Kidney epithelial cell (primary cell): ENCODE data around the gene FZD7. TPM values are rescaled to one million over a fixed set of nuclear protein-coding genes. Genes with fewer than 3 reads are reported as not detected.

Experiments
- DNase-seq: peaks from one replicate; pipeline ENCODE4 v3.0.0-alpha.2; 2010; ENCODE audit warnings: low read depth
- H3K27me3 ChIP-seq: 2 replicates; pipeline ENCODE4 v1.6.0; 2011; ENCODE audit warnings: low read length; ENCODE audit not compliant: control insufficient read depth, insufficient read depth
- H3K36me3 ChIP-seq: 2 replicates; pipeline ENCODE4 v1.5.1; 2011; ENCODE audit warnings: low read length; ENCODE audit not compliant: control insufficient read depth, insufficient read depth
- H3K4me3 ChIP-seq: 2 replicates; pipeline ENCODE4 v1.5.1; 2011; ENCODE audit warnings: low read depth, mild to moderate bottlenecking, control low read depth, low read length
- total RNA-seq: library from RNA; depleted of rRNA; stranded (reverse); fragments of >200 nt; gene quantifications from 2 replicates; pipeline ENCODE4 v1.2.3, GENCODE V29; 2015
- TF ChIP-seq, protein P1 (sequence below): IDR thresholded peaks from 2 replicates; pipeline ENCODE4 v1.5.1; 2011; ENCODE audit warnings: mild to moderate bottlenecking, moderate library complexity, low read length, control low read depth, inconsistent platforms; ENCODE audit not compliant: insufficient read depth, poor library complexity, severe bottlenecking

Gene FZD7
- total RNA-seq, 1 donor from 2014 or later = 13.5 TPM

DNA sequence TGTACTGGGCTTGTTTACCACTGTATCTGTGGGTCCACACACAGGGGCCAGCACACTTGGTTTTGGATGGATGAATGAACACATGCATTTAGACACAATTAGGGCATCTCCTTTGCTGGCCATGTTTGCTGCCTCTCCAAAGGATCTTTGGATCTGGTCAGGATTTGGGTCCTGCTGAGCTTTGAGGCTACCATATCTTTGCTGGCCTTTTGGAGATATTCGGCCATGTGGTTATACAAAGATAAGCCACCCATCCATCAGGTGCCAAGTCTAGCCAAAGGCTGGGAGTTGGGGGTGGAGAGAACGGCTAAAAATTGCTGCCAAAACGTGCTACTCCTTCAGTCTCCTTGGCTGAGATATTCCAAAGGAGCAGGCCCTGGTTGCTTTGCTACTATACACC lies 18.2 kb upstream of the FZD7 start:
- Histone ChIP-seq H3K4me3 (no peak overlapping the region), H3K36me3 (no peaks in the 10 kb centered on the region), H3K27me3 (no peaks in the 10 kb centered on the region)
- no peak for DNase-seq
- TF ChIP-seq, protein P1, sequence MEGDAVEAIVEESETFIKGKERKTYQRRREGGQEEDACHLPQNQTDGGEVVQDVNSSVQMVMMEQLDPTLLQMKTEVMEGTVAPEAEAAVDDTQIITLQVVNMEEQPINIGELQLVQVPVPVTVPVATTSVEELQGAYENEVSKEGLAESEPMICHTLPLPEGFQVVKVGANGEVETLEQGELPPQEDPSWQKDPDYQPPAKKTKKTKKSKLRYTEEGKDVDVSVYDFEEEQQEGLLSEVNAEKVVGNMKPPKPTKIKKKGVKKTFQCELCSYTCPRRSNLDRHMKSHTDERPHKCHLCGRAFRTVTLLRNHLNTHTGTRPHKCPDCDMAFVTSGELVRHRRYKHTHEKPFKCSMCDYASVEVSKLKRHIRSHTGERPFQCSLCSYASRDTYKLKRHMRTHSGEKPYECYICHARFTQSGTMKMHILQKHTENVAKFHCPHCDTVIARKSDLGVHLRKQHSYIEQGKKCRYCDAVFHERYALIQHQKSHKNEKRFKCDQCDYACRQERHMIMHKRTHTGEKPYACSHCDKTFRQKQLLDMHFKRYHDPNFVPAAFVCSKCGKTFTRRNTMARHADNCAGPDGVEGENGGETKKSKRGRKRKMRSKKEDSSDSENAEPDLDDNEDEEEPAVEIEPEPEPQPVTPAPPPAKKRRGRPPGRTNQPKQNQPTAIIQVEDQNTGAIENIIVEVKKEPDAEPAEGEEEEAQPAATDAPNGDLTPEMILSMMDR = no peak

DNA sequence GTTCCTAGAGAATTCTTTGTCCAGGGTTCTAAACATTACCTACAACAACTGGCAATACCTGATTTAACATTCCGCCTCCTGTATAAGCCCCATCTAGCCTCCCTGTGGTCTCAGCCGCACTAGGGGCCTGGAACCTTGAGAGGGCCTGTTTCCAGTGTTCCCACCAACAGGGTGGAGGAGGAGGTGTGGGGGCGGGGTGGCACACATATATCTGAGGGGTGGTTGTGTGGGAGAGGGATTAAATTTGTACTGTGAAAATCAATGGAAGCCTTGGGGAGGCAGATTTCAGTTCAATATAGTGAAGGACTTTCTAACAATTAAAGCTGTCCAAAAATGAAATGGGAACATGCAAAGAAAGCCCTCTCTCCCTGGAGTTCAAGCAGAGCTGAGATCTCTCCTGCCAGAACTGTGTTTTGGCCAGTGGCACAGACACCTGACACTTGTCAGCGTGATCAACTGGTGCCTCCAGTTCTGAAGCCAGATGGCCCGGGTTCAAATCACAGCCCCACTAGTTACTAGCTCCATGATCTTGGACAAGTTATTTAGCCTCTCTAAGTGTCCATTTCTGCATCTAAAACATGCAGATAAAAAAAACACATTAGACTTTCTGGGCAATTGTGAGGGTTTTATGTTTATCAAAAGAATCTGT lies 17.0 kb upstream of the FZD7 start:
- H3K4me3 ChIP-seq = no peak overlapping the region
- TF ChIP-seq, protein P1 = no peak
- DNase-seq = no peak
- no peaks in the 10 kb centered on the region for H3K27me3 ChIP-seq
- no peaks in the 10 kb centered on the region for H3K36me3 ChIP-seq

DNA sequence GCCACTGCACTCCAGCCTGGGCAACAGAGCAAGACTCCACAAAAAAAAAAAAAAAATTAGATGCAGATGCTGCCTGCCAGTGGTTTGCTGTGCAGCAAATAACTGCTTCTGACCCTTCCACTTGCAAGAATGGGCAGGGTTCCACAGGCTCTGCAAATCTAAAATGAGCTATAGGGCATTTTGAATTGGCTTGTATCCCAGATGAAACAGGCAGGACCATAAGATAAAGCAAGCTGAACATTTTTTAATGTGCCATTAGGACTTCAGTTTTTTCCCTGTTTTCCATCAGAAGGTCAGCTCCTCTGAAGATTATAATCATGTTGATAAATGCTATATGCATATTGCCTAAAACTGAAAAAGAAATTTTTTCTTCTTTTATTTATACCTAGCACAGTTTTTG lies 15.7 kb upstream of the FZD7 start:
- Histone ChIP-seq H3K4me3 (no peak overlapping the region), H3K36me3 (no peaks in the 10 kb centered on the region), H3K27me3 (no peaks in the 10 kb centered on the region)
- TF ChIP-seq, protein P1 = no peak
- DNase-seq = no peak

DNA sequence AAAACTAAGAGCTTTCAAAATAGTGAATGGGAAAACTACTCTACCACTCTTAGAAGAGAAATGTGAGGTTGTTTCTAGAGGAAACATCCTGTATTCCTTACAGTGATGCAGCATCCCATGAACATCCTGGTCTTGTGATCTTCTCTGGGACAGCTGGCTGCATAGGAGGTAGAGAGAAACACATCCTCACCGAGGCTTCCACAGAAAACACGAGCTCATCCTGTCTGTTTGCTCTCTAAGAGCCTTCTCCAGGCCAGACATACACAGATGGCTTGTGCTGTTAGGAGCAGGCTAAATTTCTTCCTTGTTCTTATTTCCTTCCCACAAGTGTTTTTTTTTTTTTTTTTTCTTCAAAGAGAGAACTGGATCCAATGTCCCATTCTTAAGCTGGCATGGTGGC lies 14.7 kb upstream of the FZD7 start:
- TF ChIP-seq, protein P1 = no peak
- Histone ChIP-seq H3K36me3 (no peaks in the 10 kb centered on the region), H3K27me3 (no peaks in the 10 kb centered on the region), H3K4me3 (no peak overlapping the region)
- DNase-seq = no peak

DNA sequence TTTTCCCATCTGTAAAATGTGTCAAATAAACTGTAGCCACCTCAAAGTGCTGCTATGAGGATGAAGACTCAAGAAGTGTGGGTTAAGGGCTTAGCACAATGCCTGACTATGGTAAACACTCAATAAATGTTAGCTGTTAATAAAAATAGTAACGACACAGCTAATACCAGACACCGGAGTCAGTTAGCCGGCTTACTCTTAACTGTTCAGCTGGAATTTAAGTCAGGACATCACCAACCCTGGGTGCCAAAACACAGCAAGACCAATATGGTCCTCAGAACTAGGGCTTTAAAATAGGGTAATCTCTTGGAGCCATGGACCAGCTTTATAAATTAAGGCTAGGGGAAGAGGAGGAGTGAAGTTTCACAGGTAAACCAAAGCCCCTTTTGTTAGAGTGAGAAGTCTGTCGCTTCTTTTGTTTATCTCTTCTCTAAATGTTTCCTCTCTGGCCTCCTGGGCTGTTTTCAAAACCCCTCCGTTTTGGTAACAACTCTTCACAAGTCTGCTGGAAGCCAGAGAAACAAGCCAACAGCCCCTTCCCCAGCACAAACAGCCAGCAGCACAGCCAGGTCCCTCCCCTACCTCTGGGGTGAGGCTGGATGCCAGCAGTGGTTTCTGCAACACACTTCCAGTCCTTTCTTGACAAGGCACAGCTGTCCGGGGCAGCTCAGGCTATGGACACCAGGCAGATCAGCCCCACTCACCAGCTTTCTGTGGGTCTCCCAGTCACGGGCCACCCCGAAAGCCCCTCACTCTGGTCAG lies 13.8 kb upstream of the FZD7 start:
- TF ChIP-seq, protein P1 = no peak
- no peak for DNase-seq
- Histone ChIP-seq H3K27me3 (no peaks in the 10 kb centered on the region), H3K4me3 (no peak overlapping the region), H3K36me3 (no peaks in the 10 kb centered on the region)
